Measurements from ENCODE around the gene IL20RA.
"Not testable (repeated sequence)": the region's sequence is repeated elsewhere in the genome, so short reads cannot be mapped to it uniquely, and the experiment has no call there.

IL20RA gene

GRCh38 chr6:137002505-137002904 lies 42.3 kb downstream of the IL20RA start:
- DNase-seq, result no peak

DNA sequence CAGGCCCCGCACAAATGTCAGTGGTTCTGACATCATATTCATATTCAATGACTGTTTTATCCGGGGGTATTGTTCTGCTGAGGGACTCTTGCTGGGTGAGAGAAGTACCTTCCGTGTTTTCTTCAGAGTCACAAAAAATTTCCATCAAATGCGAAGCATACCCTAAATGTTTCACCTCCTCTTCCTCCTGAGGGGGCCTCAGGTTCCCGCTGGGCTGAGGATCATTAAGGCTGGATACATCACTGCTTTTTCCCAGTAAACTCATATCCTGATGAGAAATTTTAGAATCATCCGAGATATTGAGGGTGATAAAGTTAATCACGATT lies 42.8 kb downstream of the IL20RA start:
- DNase-seq, result no peak

DNA sequence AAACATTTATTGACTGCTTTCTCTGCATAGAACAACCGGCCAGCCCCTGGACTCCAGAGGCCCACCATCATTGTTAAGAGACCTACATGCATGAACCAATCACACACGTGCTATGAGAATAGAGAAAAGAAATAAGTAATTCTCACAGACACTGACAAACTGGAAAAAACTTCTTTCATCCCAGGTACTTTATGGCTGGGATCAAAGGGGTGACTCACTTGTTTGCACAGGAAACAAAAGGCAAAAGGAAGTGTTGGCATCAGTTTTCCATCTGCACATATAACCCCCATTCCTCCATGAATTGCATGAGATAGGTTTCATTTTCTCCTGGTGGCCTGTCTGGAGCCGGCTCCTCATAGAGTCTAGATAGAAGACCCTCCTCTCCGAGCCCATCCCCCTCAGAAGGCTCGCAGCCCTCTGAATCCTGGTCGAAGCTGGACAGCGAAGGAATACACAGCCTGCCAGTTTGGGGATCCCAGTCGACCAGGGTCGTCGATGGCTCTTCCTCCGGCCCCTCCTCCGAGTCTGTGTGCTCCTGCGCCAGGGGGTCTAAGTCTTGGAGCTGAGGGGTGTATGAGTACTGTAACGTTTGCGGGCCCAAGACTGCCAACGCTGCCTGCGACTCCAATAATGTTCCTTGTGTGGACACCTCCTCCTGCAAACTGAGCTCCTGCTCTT lies 43.3 kb downstream of the IL20RA start:
- DNase-seq, result no peak

GRCh38 chr6:137000825-137001224 lies 43.9 kb downstream of the IL20RA start:
- no peak for DNase-seq

DNA sequence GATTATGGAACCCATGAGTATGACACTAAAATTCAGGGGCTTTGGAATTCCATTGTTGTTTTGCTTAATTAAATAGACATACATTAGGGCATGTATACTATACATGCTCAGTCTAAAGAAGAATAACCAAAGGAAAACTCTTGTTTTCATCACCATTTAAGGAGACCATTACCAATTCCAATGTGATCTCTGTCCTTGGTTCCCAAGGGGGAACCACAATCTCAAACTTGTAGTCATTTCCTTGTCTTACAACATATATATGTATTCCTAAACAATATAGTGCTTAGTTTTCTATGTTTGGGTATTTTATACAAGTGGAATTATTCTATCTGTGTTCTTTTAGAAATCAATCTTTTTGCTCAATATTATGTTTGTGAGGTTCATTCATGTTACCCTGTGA lies 49.2 kb downstream of the IL20RA start:
- no peak for DNase-seq

- no peak for DNase-seq
Observed at GRCh38 chr6:136994782-136995181, 50.0 kb downstream of the IL20RA start.

- DNase-seq, result no peak
Observed at GRCh38 chr6:136992113-136992512, 52.7 kb downstream of the IL20RA start.

DNA sequence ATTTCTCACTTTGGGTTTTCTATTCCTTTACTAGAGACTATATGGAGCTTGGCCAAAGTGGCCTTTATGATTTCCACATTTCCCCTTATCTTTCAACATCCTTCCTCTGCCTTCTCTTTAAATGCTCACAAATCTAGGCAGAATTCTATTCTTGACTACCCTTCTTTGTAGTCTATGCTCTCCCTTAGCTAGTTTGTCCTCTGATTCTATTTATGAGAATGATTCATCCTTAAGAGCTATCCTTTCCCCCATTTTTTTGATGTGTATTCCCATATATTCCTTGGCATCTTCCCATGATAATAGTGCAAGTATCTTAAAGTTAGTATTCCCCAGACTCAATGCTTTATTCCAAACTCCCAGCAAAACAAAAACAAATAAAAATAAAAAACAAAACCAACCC lies 53.1 kb downstream of the IL20RA start:
- DNase-seq, result no peak

- no peak for DNase-seq
Observed at GRCh38 chr6:136990754-136991153, 54.0 kb downstream of the IL20RA start.

- no peak for DNase-seq
Observed at GRCh38 chr6:136990242-136990578, 54.6 kb downstream of the IL20RA start.

GRCh38 chr6:136989571-136990241 lies 55.1 kb downstream of the IL20RA start:
- no peak for DNase-seq

DNA sequence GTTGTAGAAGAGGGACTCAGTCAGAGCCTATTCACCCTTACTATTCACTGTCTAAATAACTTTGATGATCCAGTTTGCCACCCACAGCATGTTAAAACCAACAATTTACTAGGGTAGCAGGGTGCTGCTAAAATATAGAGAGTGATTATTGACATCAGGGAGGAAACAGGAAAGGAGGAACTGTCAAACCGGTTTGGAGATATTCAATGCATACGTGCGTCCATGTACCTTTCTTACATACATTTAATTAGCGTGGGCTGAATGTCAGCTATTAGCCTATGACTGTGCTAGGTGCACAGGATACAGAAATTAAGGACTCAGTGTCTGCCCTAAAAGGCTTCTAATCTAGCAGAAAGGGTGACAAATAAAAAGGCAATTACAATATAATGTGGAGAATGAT lies 57.2 kb downstream of the IL20RA start:
- DNase-seq, result no peak

DNA sequence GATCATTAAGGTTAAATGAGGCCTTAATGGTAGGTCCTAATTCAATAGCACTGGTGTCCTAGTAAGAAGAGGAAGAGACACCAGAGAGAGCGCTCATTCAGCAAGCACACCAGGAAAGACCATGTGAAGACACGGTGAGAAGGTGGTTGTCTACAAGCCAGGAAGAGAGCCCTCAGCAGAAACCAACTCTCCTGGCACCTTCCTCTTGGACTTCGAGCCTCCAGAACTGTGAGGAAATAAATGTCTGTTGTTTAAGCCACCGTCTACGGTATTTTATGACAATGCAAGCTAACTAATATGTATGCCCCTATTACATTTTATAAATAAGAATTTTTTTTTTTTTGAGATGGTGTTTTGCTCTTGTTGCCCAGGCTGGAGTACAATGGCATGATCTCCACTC lies 59.3 kb downstream of the IL20RA start:
- no peak for DNase-seq

DNA sequence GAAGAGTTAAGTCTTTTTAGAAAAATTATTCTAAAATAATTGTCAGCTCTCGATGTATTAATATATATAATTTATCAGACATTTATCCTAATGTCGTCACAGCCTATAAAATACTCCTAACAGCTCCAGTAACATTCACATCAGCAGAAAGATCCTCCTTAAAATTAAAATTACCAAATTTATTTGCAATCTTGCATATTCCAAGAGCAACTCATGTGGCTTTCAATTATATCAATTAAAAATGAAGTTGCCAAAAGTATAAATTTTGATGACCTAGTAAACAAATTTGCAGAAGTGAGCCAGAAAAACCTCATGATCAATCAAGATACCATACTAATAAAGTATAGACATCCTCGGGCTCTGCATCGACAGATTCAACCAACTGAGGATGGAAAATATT lies 60.2 kb downstream of the IL20RA start:
- DNase-seq, result no peak

- no peak for DNase-seq
Observed at GRCh38 chr6:136983687-136984086, 61.1 kb downstream of the IL20RA start.

DNA sequence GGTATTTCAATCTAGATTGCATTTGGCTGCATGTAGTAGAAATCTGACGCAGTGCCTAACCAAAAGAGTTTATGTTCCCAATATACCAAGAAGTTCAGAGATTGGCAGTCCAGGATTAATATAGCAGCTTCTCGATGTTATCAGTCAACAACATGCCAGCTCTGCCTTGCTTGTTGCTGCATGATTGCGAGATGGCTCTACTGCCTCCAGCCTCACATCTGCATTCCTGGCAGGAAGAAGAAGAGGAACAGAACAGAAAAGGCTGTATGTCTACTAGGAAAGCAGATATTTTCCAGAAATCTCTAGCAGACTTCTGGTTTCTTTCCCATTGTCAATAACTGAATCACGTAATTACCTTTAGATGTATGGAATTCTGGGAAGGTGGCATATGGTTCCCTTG lies 61.8 kb downstream of the IL20RA start:
- DNase-seq, result no peak

DNA sequence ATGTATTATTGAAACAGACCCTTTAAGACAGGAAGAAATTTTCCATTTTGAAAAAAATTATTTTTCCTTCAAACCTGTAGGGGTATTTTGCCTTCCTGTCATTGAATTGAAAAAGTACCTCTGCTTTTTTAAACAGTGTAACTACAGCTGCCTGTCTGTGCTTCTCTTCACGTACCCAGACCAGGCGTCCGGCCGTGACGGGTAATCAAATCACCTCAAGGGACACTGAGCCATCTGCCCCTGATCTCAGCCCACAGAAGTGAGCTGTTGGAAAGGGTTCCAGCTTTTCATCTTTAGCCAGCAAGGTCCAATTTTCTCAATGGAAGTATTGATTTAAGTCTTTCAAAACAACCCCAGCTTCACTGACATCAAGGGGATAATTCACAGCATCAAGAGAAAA lies 64.7 kb downstream of the IL20RA start:
- no peak for DNase-seq

DNA sequence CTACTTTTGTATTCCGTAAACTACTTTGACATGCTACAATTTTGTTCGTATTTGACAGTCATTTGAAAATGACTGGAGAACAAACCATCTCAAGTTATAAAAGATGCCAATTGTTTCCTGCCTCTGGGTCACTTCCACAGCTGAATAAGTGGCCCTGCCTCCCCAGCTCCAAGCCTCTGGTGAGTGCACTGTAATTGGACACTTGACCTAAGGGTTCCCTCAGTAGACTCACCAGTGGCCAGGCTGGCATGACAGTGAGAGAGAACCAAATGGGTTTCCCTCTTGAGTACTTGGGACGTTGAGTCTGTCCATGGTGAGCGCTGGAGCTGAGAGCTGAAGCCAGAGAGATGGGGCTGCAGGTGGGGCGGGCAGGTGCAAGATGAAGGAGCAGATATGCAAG lies 65.6 kb downstream of the IL20RA start:
- DNase-seq, result no peak

- DNase-seq, result no peak
Observed at GRCh38 chr6:136977075-136977474, 67.7 kb downstream of the IL20RA start.

- no peak for DNase-seq
Observed at GRCh38 chr6:136975089-136975715, 69.6 kb downstream of the IL20RA start.

DNA sequence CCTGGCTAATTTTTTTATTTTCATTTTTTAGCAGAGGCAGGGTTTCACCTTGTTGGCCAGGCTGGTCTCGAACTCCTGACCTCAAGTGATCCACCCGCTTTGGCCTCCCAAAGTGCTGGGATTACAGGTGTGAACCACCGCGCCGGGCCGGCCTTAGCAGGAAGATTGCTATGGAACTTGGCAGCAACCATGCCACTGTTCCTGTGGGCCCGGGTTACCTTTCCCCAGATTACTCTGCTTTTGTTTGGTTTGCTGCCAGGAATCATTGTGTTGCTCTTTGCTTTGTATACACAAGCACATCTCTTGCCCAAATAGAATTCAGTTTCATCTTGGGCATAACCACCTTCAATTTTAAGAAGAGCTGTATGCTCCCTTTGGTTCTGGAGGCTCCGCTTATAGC lies 71.0 kb downstream of the IL20RA start:
- not testable (repeated sequence) for DNase-seq

- DNase-seq, result no peak
Observed at GRCh38 chr6:136971609-136972008, 73.2 kb downstream of the IL20RA start.

DNA sequence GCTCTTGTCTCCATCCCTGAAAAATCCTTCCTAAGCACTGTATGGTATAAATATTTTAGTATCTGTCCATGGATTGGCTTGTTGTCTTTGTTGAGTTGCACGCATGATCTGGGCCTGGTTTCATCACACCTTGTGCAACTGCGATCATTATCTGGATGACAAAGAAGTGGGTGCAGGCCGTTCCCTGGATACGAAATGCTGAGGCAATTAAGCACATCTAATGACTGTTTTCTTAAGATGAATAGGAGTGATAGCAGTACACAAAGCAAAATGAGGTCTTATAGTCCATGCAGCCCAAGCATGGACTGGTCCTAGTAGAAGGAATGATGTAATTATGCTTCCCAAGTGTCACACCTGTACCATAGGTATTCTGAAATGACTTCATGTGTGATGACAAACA lies 74.8 kb downstream of the IL20RA start:
- DNase-seq, result no peak

- DNase-seq, result no peak
Observed at GRCh38 chr6:136969433-136969832, 75.3 kb downstream of the IL20RA start.

- DNase-seq, result no peak
Observed at GRCh38 chr6:136968837-136969236, 75.9 kb downstream of the IL20RA start.

All from activated CD4-positive, CD25-positive, alpha-beta regulatory T cell (primary cell).